ENCODE results near the gene CCT2. TPM values are rescaled to one million over a fixed set of nuclear protein-coding genes. Genes with fewer than 3 reads are reported as not detected.

CCT2 gene
- total RNA-seq, 1 experiment from 2014 or later = 342 TPM

GRCh38 chr12:69600804-69601203 lies 15.5 kb downstream of the CCT2 start:
- TF ChIP-seq CTCF (IDR thresholded peaks at IDR 0.05) (no peak), ESRRA (CRISPR knock-in tag; IDR thresholded peaks at IDR 0.05; ENCODE audit: borderline replicate concordance) (no peak), SP1 (CRISPR knock-in tag; conservative IDR thresholded peaks at IDR 0.05) (no peak), FOXK1 (CRISPR knock-in tag; IDR thresholded peaks at IDR 0.05) (no peak), ZNF512 (CRISPR knock-in tag; IDR thresholded peaks at IDR 0.05; ENCODE audit: borderline replicate concordance) (no peak), IRF2 (CRISPR knock-in tag; IDR thresholded peaks at IDR 0.05; ENCODE audit: borderline replicate concordance, low read depth) (no peak), ZBTB43 (CRISPR knock-in tag; IDR thresholded peaks at IDR 0.05) (no peak), KAT7 (CRISPR knock-in tag; IDR thresholded peaks at IDR 0.05; ENCODE audit: borderline replicate concordance) (no peak), FOXP1 (CRISPR knock-in tag; IDR thresholded peaks at IDR 0.05; ENCODE audit: borderline replicate concordance) (no peak), ZNF121 (CRISPR knock-in tag; IDR thresholded peaks at IDR 0.05) (no peak), E2F1 (CRISPR knock-in tag; IDR thresholded peaks at IDR 0.05) (no peak), ELF4 (CRISPR knock-in tag; IDR thresholded peaks at IDR 0.05; ENCODE audit: low read depth) (no peak), E2F4 (CRISPR knock-in tag; IDR thresholded peaks at IDR 0.05; ENCODE audit: borderline replicate concordance, low read depth) (no peak), CREM (CRISPR knock-in tag; IDR thresholded peaks at IDR 0.05) (no peak), MXD4 (CRISPR knock-in tag; IDR thresholded peaks at IDR 0.05; ENCODE audit: borderline replicate concordance) (no peak)
- TF ChIP-seq, protein P1, sequence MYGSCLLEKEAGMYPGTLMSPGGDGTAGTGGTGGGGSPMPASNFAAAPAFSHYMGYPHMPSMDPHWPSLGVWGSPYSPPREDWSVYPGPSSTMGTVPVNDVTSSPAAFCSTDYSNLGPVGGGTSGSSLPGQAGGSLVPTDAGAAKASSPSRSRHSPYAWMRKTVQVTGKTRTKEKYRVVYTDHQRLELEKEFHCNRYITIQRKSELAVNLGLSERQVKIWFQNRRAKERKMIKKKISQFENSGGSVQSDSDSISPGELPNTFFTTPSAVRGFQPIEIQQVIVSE (CRISPR knock-in tag; IDR thresholded peaks at IDR 0.05; ENCODE audit: borderline replicate concordance) = no peak
- TF ChIP-seq, protein P2, sequence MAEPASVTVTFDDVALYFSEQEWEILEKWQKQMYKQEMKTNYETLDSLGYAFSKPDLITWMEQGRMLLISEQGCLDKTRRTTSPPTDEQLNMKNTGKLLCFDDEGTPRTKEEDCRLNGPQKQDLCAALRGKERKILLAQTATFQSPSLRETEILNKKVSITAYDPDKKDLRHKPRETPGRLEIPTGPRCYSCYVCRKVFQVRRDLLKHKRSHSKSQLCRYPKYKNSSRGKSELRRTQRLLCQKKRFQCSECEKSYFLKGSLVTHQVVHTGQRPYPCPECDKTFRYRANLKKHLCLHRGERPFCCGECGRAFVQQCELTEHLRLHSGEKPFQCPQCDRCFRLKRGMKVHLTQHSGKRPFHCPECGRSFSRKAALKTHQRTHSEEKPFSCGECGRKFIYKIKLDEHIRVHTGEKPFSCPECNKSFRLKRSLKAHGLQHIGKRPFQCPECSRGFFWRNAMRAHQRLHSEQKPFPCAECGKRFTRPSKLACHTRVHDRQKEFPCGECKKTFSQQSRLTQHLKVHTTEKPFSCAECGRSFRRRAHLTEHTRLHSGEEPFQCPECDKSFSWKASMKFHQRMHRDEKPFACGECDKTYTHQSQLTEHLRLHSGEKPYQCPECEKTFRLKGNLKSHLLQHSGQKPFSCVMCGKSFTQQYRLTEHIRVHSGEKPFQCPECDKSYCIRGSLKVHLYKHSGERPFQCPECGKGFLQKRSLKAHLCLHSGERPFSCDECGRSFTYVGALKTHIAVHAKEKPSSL (CRISPR knock-in tag; conservative IDR thresholded peaks at IDR 0.05) = no peak
- TF ChIP-seq, protein P3, sequence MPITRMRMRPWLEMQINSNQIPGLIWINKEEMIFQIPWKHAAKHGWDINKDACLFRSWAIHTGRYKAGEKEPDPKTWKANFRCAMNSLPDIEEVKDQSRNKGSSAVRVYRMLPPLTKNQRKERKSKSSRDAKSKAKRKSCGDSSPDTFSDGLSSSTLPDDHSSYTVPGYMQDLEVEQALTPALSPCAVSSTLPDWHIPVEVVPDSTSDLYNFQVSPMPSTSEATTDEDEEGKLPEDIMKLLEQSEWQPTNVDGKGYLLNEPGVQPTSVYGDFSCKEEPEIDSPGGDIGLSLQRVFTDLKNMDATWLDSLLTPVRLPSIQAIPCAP (CRISPR knock-in tag; IDR thresholded peaks at IDR 0.05) = no peak
- TF ChIP-seq, protein P4, sequence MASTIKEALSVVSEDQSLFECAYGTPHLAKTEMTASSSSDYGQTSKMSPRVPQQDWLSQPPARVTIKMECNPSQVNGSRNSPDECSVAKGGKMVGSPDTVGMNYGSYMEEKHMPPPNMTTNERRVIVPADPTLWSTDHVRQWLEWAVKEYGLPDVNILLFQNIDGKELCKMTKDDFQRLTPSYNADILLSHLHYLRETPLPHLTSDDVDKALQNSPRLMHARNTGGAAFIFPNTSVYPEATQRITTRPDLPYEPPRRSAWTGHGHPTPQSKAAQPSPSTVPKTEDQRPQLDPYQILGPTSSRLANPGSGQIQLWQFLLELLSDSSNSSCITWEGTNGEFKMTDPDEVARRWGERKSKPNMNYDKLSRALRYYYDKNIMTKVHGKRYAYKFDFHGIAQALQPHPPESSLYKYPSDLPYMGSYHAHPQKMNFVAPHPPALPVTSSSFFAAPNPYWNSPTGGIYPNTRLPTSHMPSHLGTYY (CRISPR knock-in tag; IDR thresholded peaks at IDR 0.05) = no peak
- TF ChIP-seq, protein P5, sequence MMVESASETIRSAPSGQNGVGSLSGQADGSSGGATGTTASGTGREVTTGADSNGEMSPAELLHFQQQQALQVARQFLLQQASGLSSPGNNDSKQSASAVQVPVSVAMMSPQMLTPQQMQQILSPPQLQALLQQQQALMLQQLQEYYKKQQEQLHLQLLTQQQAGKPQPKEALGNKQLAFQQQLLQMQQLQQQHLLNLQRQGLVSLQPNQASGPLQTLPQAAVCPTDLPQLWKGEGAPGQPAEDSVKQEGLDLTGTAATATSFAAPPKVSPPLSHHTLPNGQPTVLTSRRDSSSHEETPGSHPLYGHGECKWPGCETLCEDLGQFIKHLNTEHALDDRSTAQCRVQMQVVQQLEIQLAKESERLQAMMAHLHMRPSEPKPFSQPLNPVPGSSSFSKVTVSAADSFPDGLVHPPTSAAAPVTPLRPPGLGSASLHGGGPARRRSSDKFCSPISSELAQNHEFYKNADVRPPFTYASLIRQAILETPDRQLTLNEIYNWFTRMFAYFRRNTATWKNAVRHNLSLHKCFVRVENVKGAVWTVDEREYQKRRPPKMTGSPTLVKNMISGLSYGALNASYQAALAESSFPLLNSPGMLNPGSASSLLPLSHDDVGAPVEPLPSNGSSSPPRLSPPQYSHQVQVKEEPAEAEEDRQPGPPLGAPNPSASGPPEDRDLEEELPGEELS (CRISPR knock-in tag; IDR thresholded peaks at IDR 0.05) = no peak
- DNase-seq (ENCODE audit: low spot score) (no peak), ATAC-seq (no peak)
- Mint-ChIP-seq H3K27ac (no peak overlapping the region), H3K4me3 (no peak overlapping the region), H3K4me1 (no peaks in the 10 kb centered on the region), H3K36me3 (peaks cover 68% of the 10 kb centered on the region), H3K9me3 (peaks cover 5% of the 10 kb centered on the region), H3K27me3 (ENCODE audit: low read depth) (no peaks in the 10 kb centered on the region)
- POLR2A ChIA-PET = no interaction called here
- CTCF ChIA-PET = interaction anchor here (1.4 kb wide), 1 partner anchor 39 kb away, joined by 5 read pairs; no protein-coding TSS in a partner anchor
